WTC11 (cell line): ENCODE data around the gene SPINK8. TPM values are rescaled to one million over a fixed set of nuclear protein-coding genes. Genes with fewer than 3 reads are reported as not detected.

Source experiments
- ATAC-seq: fragments of 200-7000 bp; cut with Tn5 transposase; 2 replicates; pipeline ENCODE4 v1.10.0; 2021; ENCODE audit warnings: mild to moderate bottlenecking, moderate library complexity
- CTCF ChIA-PET: fragments of 300-600 bp; sonication (Branson Sonifier 250); formaldehyde crosslinking; loops from one replicate; lab custom pipeline; 2021; ENCODE audit warnings: antibody characterized with exemption; lab: Charles Lee
- POLR2A ChIA-PET: fragments of 350-600 bp; sonication (Branson Sonifier 250); formaldehyde crosslinking; loops from one replicate; lab custom pipeline; 2021; ENCODE audit warnings: antibody characterized with exemption; lab: Charles Lee
- DNase-seq: peaks from one replicate; pipeline ENCODE4 v3.0.0; 2021; ENCODE audit warnings: low spot score
- H3K27ac Mint-ChIP-seq: 2 replicates; pipeline ENCODE4 v1.8.0; 2021; ENCODE audit warnings: mixed read lengths
- H3K27me3 Mint-ChIP-seq: 2 replicates; pipeline ENCODE4 v1.8.0; 2021; ENCODE audit warnings: low read depth, mild to moderate bottlenecking, moderate library complexity, mixed read lengths
- H3K36me3 Mint-ChIP-seq: 2 replicates; pipeline ENCODE4 v1.8.0; 2021; ENCODE audit warnings: mixed read lengths
- H3K4me1 Mint-ChIP-seq: 2 replicates; pipeline ENCODE4 v1.8.0; 2022; ENCODE audit warnings: mixed read lengths
- H3K4me3 Mint-ChIP-seq: 2 replicates; pipeline ENCODE4 v1.8.0; 2021; ENCODE audit warnings: mild to moderate bottlenecking, moderate library complexity, mixed read lengths
- H3K9me3 Mint-ChIP-seq: 2 replicates; pipeline ENCODE4 v1.8.0; 2021; ENCODE audit warnings: mixed read lengths
- CBFB ChIP-seq: sonication (generic); formaldehyde crosslinking; IDR thresholded peaks from 2 replicates; pipeline ENCODE4 v1.8.1; 2022; ENCODE audit warnings: mild to moderate bottlenecking, low read depth, missing genetic modification reagents
- CREB1 ChIP-seq: sonication (generic); formaldehyde crosslinking; IDR thresholded peaks from 2 replicates; pipeline ENCODE4 v1.8.0; 2023; ENCODE audit warnings: mild to moderate bottlenecking, missing genetic modification reagents
- CREM ChIP-seq: sonication (generic); formaldehyde crosslinking; IDR thresholded peaks from 2 replicates; pipeline ENCODE4 v1.8.1; 2022; ENCODE audit warnings: mild to moderate bottlenecking, missing genetic modification reagents, moderate library complexity
- ELF4 ChIP-seq: sonication (generic); formaldehyde crosslinking; IDR thresholded peaks from 2 replicates; pipeline ENCODE4 v1.8.1; 2022; ENCODE audit warnings: low read depth, mild to moderate bottlenecking, moderate library complexity, missing genetic modification reagents
- FOXJ3 ChIP-seq: sonication (generic); formaldehyde crosslinking; IDR thresholded peaks from 2 replicates; pipeline ENCODE4 v1.9.0; 2021; ENCODE audit warnings: missing genetic modification reagents, mild to moderate bottlenecking, borderline replicate concordance
- JAZF1 ChIP-seq: fragments of 250-450 bp; sonication (Bioruptor Pico); IDR thresholded peaks from 2 replicates; pipeline ENCODE4 v1.9.0; 2021; ENCODE audit warnings: moderate library complexity, mild to moderate bottlenecking, inconsistent platforms
- NR3C1 ChIP-seq: sonication (generic); formaldehyde crosslinking; conservative IDR thresholded peaks from 2 replicates; pipeline ENCODE4 v1.8.1; 2023; ENCODE audit warnings: low read depth, mild to moderate bottlenecking, missing genetic modification reagents
- OVOL2 ChIP-seq: fragments of 250-450 bp; sonication (Bioruptor Pico); IDR thresholded peaks from 2 replicates; pipeline ENCODE4 v1.9.0; 2021; ENCODE audit warnings: mild to moderate bottlenecking, borderline replicate concordance
- RORB ChIP-seq: fragments of 250-450 bp; sonication (Bioruptor Pico); IDR thresholded peaks from 2 replicates; pipeline ENCODE4 v1.9.0; 2021; ENCODE audit warnings: mild to moderate bottlenecking
- SP1 ChIP-seq: sonication (generic); formaldehyde crosslinking; conservative IDR thresholded peaks from 2 replicates; pipeline ENCODE4 v1.8.1; 2022; ENCODE audit warnings: missing genetic modification reagents
- ZMAT4 ChIP-seq: fragments of 250-450 bp; sonication (Bioruptor Pico); IDR thresholded peaks from 2 replicates; pipeline ENCODE4 v1.9.0; 2021; ENCODE audit warnings: mild to moderate bottlenecking
- ZNF396 ChIP-seq: fragments of 250-450 bp; sonication (Bioruptor Pico); IDR thresholded peaks from 2 replicates; pipeline ENCODE4 v1.8.0; 2021; ENCODE audit warnings: mild to moderate bottlenecking, moderate library complexity, borderline replicate concordance
- ZNF416 ChIP-seq: fragments of 250-450 bp; sonication (Bioruptor Pico); IDR thresholded peaks from 2 replicates; pipeline ENCODE4 v1.9.0; 2021; ENCODE audit warnings: mild to moderate bottlenecking, inconsistent platforms
- ZNF512 ChIP-seq: sonication (generic); formaldehyde crosslinking; IDR thresholded peaks from 2 replicates; pipeline ENCODE4 v1.8.1; 2022; ENCODE audit warnings: missing genetic modification reagents, borderline replicate concordance
- total RNA-seq: library from RNA; stranded (reverse); gene quantifications from 3 replicates; pipeline ENCODE4 v1.2.3, GENCODE V29; 2021
- TF ChIP-seq, protein P1 (sequence below): fragments of 250-450 bp; sonication (Bioruptor Pico); IDR thresholded peaks from 2 replicates; pipeline ENCODE4 v1.9.0; 2021; ENCODE audit warnings: mild to moderate bottlenecking, borderline replicate concordance
- TF ChIP-seq, protein P2 (sequence below): sonication (generic); formaldehyde crosslinking; IDR thresholded peaks from 2 replicates; pipeline ENCODE4 v1.8.1; 2022; ENCODE audit warnings: low read depth, mild to moderate bottlenecking, moderate library complexity, missing genetic modification reagents, borderline replicate concordance
- TF ChIP-seq, protein P3 (sequence below): sonication (generic); formaldehyde crosslinking; IDR thresholded peaks from 2 replicates; pipeline ENCODE4 v1.8.1; 2023; ENCODE audit warnings: mild to moderate bottlenecking, missing genetic modification reagents, moderate library complexity
- TF ChIP-seq, protein P4 (sequence below): sonication (generic); formaldehyde crosslinking; IDR thresholded peaks from 2 replicates; pipeline ENCODE4 v1.8.0; 2023; ENCODE audit warnings: mild to moderate bottlenecking, missing genetic modification reagents
- TF ChIP-seq, protein P5 (sequence below): fragments of 250-450 bp; sonication (Bioruptor Pico); IDR thresholded peaks from 2 replicates; pipeline ENCODE4 v1.9.0; 2021; ENCODE audit warnings: mild to moderate bottlenecking

Gene SPINK8
- total RNA-seq, 1 experiment from 2014 or later = not detected

DNA sequence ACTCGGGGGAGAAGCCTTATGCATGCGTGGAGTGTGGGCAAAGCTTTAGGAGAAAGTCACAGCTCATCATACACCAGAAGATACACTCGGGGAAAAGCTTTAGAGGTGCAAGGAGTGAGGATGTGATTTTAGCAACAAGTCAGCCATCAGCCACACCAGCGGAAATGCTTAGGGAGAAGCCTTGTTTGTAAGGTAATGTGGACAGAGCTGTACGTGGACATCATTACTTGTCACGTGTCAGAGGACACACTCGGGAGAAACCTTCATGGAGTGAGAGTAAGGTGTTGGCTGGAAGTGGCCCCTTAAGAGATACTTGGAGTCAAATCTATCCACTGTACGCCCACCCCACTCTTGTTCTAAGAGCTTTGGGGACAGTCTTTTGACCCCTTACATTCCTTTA lies 63.9 kb downstream of the SPINK8 start:
- ATAC-seq = no peak
- H3K9me3 Mint-ChIP-seq = peaks cover 42% of the 10 kb centered on the region
- peak overlapping the region; percentile 30; the same call in 1 of the 2 replicates for H3K27ac Mint-ChIP-seq
- ChIA-PET CTCF (interaction anchor here (7.9 kb wide), 1 partner anchor 167 kb away, joined by 91 read pairs; no protein-coding TSS in a partner anchor), POLR2A (no interaction called here)
- H3K27me3 Mint-ChIP-seq = no peaks in the 10 kb centered on the region
- peaks cover 3% of the 10 kb centered on the region for H3K4me1 Mint-ChIP-seq
- no peak overlapping the region for H3K4me3 Mint-ChIP-seq
- TF ChIP-seq CBFB = no peak
- no peak for TF ChIP-seq NR3C1 (CRISPR knock-in tag)
- TF ChIP-seq ZNF416 (CRISPR knock-in tag) = no peak
- no peak for TF ChIP-seq CREM (CRISPR knock-in tag)
- TF ChIP-seq, protein P1, sequence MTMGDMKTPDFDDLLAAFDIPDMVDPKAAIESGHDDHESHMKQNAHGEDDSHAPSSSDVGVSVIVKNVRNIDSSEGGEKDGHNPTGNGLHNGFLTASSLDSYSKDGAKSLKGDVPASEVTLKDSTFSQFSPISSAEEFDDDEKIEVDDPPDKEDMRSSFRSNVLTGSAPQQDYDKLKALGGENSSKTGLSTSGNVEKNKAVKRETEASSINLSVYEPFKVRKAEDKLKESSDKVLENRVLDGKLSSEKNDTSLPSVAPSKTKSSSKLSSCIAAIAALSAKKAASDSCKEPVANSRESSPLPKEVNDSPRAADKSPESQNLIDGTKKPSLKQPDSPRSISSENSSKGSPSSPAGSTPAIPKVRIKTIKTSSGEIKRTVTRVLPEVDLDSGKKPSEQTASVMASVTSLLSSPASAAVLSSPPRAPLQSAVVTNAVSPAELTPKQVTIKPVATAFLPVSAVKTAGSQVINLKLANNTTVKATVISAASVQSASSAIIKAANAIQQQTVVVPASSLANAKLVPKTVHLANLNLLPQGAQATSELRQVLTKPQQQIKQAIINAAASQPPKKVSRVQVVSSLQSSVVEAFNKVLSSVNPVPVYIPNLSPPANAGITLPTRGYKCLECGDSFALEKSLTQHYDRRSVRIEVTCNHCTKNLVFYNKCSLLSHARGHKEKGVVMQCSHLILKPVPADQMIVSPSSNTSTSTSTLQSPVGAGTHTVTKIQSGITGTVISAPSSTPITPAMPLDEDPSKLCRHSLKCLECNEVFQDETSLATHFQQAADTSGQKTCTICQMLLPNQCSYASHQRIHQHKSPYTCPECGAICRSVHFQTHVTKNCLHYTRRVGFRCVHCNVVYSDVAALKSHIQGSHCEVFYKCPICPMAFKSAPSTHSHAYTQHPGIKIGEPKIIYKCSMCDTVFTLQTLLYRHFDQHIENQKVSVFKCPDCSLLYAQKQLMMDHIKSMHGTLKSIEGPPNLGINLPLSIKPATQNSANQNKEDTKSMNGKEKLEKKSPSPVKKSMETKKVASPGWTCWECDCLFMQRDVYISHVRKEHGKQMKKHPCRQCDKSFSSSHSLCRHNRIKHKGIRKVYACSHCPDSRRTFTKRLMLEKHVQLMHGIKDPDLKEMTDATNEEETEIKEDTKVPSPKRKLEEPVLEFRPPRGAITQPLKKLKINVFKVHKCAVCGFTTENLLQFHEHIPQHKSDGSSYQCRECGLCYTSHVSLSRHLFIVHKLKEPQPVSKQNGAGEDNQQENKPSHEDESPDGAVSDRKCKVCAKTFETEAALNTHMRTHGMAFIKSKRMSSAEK (CRISPR knock-in tag) = no peak
- TF ChIP-seq JAZF1 (CRISPR knock-in tag) = no peak
- no peak for TF ChIP-seq OVOL2 (CRISPR knock-in tag)
- no peak for TF ChIP-seq ELF4 (CRISPR knock-in tag)
- no peak for TF ChIP-seq ZNF512
- TF ChIP-seq CREB1 (CRISPR knock-in tag) = no peak
- no peak for TF ChIP-seq RORB (CRISPR knock-in tag)
- TF ChIP-seq, protein P2, sequence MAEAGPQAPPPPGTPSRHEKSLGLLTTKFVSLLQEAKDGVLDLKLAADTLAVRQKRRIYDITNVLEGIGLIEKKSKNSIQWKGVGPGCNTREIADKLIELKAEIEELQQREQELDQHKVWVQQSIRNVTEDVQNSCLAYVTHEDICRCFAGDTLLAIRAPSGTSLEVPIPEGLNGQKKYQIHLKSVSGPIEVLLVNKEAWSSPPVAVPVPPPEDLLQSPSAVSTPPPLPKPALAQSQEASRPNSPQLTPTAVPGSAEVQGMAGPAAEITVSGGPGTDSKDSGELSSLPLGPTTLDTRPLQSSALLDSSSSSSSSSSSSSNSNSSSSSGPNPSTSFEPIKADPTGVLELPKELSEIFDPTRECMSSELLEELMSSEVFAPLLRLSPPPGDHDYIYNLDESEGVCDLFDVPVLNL (CRISPR knock-in tag) = no peak
- TF ChIP-seq SP1 (CRISPR knock-in tag) = no peak
- TF ChIP-seq ZMAT4 (CRISPR knock-in tag) = no peak
- TF ChIP-seq, protein P3, sequence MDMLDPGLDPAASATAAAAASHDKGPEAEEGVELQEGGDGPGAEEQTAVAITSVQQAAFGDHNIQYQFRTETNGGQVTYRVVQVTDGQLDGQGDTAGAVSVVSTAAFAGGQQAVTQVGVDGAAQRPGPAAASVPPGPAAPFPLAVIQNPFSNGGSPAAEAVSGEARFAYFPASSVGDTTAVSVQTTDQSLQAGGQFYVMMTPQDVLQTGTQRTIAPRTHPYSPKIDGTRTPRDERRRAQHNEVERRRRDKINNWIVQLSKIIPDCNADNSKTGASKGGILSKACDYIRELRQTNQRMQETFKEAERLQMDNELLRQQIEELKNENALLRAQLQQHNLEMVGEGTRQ (CRISPR knock-in tag) = no peak
- TF ChIP-seq, protein P4, sequence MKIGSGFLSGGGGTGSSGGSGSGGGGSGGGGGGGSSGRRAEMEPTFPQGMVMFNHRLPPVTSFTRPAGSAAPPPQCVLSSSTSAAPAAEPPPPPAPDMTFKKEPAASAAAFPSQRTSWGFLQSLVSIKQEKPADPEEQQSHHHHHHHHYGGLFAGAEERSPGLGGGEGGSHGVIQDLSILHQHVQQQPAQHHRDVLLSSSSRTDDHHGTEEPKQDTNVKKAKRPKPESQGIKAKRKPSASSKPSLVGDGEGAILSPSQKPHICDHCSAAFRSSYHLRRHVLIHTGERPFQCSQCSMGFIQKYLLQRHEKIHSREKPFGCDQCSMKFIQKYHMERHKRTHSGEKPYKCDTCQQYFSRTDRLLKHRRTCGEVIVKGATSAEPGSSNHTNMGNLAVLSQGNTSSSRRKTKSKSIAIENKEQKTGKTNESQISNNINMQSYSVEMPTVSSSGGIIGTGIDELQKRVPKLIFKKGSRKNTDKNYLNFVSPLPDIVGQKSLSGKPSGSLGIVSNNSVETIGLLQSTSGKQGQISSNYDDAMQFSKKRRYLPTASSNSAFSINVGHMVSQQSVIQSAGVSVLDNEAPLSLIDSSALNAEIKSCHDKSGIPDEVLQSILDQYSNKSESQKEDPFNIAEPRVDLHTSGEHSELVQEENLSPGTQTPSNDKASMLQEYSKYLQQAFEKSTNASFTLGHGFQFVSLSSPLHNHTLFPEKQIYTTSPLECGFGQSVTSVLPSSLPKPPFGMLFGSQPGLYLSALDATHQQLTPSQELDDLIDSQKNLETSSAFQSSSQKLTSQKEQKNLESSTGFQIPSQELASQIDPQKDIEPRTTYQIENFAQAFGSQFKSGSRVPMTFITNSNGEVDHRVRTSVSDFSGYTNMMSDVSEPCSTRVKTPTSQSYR (CRISPR knock-in tag) = no peak
- TF ChIP-seq ZNF396 = no peak
- TF ChIP-seq, protein P5, sequence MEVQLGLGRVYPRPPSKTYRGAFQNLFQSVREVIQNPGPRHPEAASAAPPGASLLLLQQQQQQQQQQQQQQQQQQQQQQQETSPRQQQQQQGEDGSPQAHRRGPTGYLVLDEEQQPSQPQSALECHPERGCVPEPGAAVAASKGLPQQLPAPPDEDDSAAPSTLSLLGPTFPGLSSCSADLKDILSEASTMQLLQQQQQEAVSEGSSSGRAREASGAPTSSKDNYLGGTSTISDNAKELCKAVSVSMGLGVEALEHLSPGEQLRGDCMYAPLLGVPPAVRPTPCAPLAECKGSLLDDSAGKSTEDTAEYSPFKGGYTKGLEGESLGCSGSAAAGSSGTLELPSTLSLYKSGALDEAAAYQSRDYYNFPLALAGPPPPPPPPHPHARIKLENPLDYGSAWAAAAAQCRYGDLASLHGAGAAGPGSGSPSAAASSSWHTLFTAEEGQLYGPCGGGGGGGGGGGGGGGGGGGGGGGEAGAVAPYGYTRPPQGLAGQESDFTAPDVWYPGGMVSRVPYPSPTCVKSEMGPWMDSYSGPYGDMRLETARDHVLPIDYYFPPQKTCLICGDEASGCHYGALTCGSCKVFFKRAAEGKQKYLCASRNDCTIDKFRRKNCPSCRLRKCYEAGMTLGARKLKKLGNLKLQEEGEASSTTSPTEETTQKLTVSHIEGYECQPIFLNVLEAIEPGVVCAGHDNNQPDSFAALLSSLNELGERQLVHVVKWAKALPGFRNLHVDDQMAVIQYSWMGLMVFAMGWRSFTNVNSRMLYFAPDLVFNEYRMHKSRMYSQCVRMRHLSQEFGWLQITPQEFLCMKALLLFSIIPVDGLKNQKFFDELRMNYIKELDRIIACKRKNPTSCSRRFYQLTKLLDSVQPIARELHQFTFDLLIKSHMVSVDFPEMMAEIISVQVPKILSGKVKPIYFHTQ = no peak
- no peak for TF ChIP-seq FOXJ3 (CRISPR knock-in tag)
- DNase-seq = no peak
- H3K36me3 Mint-ChIP-seq = peaks cover 78% of the 10 kb centered on the region
